ENCODE results near the gene CNIH4. TPM values are rescaled to one million over a fixed set of nuclear protein-coding genes. Genes with fewer than 3 reads are reported as not detected.

CNIH4 gene
- polyA plus RNA-seq, 1 donor from 2014 or later = 53.2 TPM

GRCh38 chr1:224357626-224358124 is 996 bp downstream of the CNIH4 start:
- Histone ChIP-seq H3K4me2 (ENCODE audit: low read length) (peak overlapping the region; percentile 61), H3K9ac (ENCODE audit: low read length) (peak overlapping the region; percentile 87), H3K4me3 (ENCODE audit: low read length) (peak overlapping the region; percentile 78), H3K79me2 (replicated peaks; ENCODE audit: insufficient read depth, low read length) (peaks cover 39% of the 10 kb centered on the region), H3K9me2 (ENCODE audit: insufficient read depth, low read length) (no peaks in the 10 kb centered on the region), H2AFZ (ENCODE audit: low read depth, low read length) (no peak overlapping the region), H3K27ac (ENCODE audit: low read length) (peak overlapping the region; percentile 80), H3K36me3 (ENCODE audit: insufficient read depth, low read length) (no peaks in the 10 kb centered on the region), H4K20me1 (ENCODE audit: insufficient read depth) (no peaks in the 10 kb centered on the region), H3F3A (ENCODE audit: insufficient read depth, low read length, poor library complexity, severe bottlenecking) (no peaks in the 10 kb centered on the region), H3K27me3 (ENCODE audit: insufficient read depth, low read depth, low read length) (no peaks in the 10 kb centered on the region), H3K9me3 (ENCODE audit: low read length) (no peaks in the 10 kb centered on the region)
- no peak for TF ChIP-seq SMC3 (conservative IDR thresholded peaks at IDR 0.05; ENCODE audit: poor library complexity)
- no peak for TF ChIP-seq CTCF (IDR thresholded peaks at IDR 0.05; ENCODE audit: poor library complexity, severe bottlenecking)
- no peak for TF ChIP-seq RAD21 (conservative IDR thresholded peaks at IDR 0.05)
- TF ChIP-seq, protein P1, sequence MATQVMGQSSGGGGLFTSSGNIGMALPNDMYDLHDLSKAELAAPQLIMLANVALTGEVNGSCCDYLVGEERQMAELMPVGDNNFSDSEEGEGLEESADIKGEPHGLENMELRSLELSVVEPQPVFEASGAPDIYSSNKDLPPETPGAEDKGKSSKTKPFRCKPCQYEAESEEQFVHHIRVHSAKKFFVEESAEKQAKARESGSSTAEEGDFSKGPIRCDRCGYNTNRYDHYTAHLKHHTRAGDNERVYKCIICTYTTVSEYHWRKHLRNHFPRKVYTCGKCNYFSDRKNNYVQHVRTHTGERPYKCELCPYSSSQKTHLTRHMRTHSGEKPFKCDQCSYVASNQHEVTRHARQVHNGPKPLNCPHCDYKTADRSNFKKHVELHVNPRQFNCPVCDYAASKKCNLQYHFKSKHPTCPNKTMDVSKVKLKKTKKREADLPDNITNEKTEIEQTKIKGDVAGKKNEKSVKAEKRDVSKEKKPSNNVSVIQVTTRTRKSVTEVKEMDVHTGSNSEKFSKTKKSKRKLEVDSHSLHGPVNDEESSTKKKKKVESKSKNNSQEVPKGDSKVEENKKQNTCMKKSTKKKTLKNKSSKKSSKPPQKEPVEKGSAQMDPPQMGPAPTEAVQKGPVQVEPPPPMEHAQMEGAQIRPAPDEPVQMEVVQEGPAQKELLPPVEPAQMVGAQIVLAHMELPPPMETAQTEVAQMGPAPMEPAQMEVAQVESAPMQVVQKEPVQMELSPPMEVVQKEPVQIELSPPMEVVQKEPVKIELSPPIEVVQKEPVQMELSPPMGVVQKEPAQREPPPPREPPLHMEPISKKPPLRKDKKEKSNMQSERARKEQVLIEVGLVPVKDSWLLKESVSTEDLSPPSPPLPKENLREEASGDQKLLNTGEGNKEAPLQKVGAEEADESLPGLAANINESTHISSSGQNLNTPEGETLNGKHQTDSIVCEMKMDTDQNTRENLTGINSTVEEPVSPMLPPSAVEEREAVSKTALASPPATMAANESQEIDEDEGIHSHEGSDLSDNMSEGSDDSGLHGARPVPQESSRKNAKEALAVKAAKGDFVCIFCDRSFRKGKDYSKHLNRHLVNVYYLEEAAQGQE (IDR thresholded peaks at IDR 0.05; ENCODE audit: borderline replicate concordance) = no peak
- TF ChIP-seq EZH2 (IDR thresholded peaks at IDR 0.05; ENCODE audit: borderline replicate concordance, insufficient read depth, low read length, poor library complexity, severe bottlenecking) = no peak
- TF ChIP-seq EP300 (conservative IDR thresholded peaks at IDR 0.05; ENCODE audit: poor library complexity, severe bottlenecking) = no peak

GRCh38 chr1:224358237-224358636 is 1.6 kb downstream of the CNIH4 start:
- Histone ChIP-seq H3K9me3 (ENCODE audit: low read length) (no peaks in the 10 kb centered on the region), H3K27me3 (ENCODE audit: insufficient read depth, low read depth, low read length) (no peaks in the 10 kb centered on the region), H3K9ac (ENCODE audit: low read length) (peak overlapping the region; percentile 87), H4K20me1 (ENCODE audit: insufficient read depth) (no peaks in the 10 kb centered on the region), H3K4me3 (ENCODE audit: low read length) (peak overlapping the region; percentile 78), H2AFZ (ENCODE audit: low read depth, low read length) (no peak overlapping the region), H3K79me2 (replicated peaks; ENCODE audit: insufficient read depth, low read length) (peaks cover 39% of the 10 kb centered on the region), H3K4me2 (ENCODE audit: low read length) (peak overlapping the region; percentile 61), H3F3A (ENCODE audit: insufficient read depth, low read length, poor library complexity, severe bottlenecking) (no peaks in the 10 kb centered on the region), H3K27ac (ENCODE audit: low read length) (peak overlapping the region; percentile 8), H3K36me3 (ENCODE audit: insufficient read depth, low read length) (no peaks in the 10 kb centered on the region), H3K9me2 (ENCODE audit: insufficient read depth, low read length) (no peaks in the 10 kb centered on the region)
- no peak for TF ChIP-seq EP300 (conservative IDR thresholded peaks at IDR 0.05; ENCODE audit: poor library complexity, severe bottlenecking)
- no peak for TF ChIP-seq MXI1 (conservative IDR thresholded peaks at IDR 0.05; ENCODE audit: poor library complexity, severe bottlenecking)
- no peak for TF ChIP-seq EZH2 (IDR thresholded peaks at IDR 0.05; ENCODE audit: borderline replicate concordance, insufficient read depth, low read length, poor library complexity, severe bottlenecking)
- TF ChIP-seq POLR2AphosphoS5 (IDR thresholded peaks at IDR 0.05) = no peak
- TF ChIP-seq, protein P1 (IDR thresholded peaks at IDR 0.05; ENCODE audit: borderline replicate concordance) = no peak
- no peak for TF ChIP-seq RAD21 (conservative IDR thresholded peaks at IDR 0.05)
